ENCODE results near the gene EIF5B. TPM values are rescaled to one million over a fixed set of nuclear protein-coding genes. Genes with fewer than 3 reads are reported as not detected.
A peak's percentile ranks its signal among the peaks of the same experiment; 100 is the strongest.

The EIF5B gene, protein sequence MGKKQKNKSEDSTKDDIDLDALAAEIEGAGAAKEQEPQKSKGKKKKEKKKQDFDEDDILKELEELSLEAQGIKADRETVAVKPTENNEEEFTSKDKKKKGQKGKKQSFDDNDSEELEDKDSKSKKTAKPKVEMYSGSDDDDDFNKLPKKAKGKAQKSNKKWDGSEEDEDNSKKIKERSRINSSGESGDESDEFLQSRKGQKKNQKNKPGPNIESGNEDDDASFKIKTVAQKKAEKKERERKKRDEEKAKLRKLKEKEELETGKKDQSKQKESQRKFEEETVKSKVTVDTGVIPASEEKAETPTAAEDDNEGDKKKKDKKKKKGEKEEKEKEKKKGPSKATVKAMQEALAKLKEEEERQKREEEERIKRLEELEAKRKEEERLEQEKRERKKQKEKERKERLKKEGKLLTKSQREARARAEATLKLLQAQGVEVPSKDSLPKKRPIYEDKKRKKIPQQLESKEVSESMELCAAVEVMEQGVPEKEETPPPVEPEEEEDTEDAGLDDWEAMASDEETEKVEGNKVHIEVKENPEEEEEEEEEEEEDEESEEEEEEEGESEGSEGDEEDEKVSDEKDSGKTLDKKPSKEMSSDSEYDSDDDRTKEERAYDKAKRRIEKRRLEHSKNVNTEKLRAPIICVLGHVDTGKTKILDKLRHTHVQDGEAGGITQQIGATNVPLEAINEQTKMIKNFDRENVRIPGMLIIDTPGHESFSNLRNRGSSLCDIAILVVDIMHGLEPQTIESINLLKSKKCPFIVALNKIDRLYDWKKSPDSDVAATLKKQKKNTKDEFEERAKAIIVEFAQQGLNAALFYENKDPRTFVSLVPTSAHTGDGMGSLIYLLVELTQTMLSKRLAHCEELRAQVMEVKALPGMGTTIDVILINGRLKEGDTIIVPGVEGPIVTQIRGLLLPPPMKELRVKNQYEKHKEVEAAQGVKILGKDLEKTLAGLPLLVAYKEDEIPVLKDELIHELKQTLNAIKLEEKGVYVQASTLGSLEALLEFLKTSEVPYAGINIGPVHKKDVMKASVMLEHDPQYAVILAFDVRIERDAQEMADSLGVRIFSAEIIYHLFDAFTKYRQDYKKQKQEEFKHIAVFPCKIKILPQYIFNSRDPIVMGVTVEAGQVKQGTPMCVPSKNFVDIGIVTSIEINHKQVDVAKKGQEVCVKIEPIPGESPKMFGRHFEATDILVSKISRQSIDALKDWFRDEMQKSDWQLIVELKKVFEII
- total RNA-seq, result 10 to 100 TPM; 35.0 to 36.2 TPM
- polyA plus RNA-seq, result 10 to 100 TPM; 22.9 to 28.3 TPM
- long read RNA-seq, donor 1, partial matches to known transcripts, result 94 of 95 reads
- long read RNA-seq, donor 1, other reads (novel, unspliced or antisense), result 0 of 95 reads
- long read RNA-seq, donor 2, partial matches to known transcripts, result 46 of 48 reads
- long read RNA-seq, donor 2, other reads (novel, unspliced or antisense), result 0 of 48 reads
- long read RNA-seq, donor 3, partial matches to known transcripts, result 77 of 78 reads
- long read RNA-seq, donor 3, other reads (novel, unspliced or antisense), result 0 of 78 reads
- long read RNA-seq, donor 4, partial matches to known transcripts, result 34 of 37 reads
- long read RNA-seq, donor 4, other reads (novel, unspliced or antisense), result 0 of 37 reads
- long read RNA-seq, donor 5, full-length matches to known transcripts, result 5 of 189 reads
- long read RNA-seq, donor 5, partial matches to known transcripts, result 184 of 189 reads
- long read RNA-seq, donor 5, other reads (novel, unspliced or antisense), result 0 of 189 reads

- DNase-seq (peak; percentile 96 to 98 (median 98)), ATAC-seq (ENCODE audit: insufficient read depth, low FRiP score) (peak; percentile 89)
- Histone ChIP-seq H3K9ac (ENCODE audit: insufficient read depth in 1 of 2, low read length in 2 of 2) (peak within 1 kb of the TSS; percentile 76 to 92), H3K36me3 (ENCODE audit: control insufficient read depth in 4 of 4, insufficient read depth in 4 of 4, low read length in 4 of 4) (no peaks in the 10 kb centered on the region), H3K9me3 (ENCODE audit: control insufficient read depth in 4 of 4, insufficient read depth in 3 of 4, low read length in 3 of 4) (no peaks in the 10 kb centered on the region), H3K4me1 (ENCODE audit: control insufficient read depth in 5 of 5, insufficient read depth in 5 of 5, low read length in 5 of 5) (peaks cover 2 to 22% (median 5%) of the 10 kb centered on the region in 5 donors), H3K27me3 (ENCODE audit: control insufficient read depth in 3 of 3, insufficient read depth in 3 of 3, low read length in 2 of 3) (no peaks in the 10 kb centered on the region), H3K4me3 (peak within 1 kb of the TSS; percentile 71), H3K27ac (ENCODE audit: low read depth in 1 of 2, low read length in 1 of 2) (peak within 1 kb of the TSS; percentile 92 to 98)
- 0% methylated on average over 70 to 87 of the region's 87 CpGs for WGBS, 2 donors
- TF ChIP-seq CTCF (IDR thresholded peaks at IDR 0.05; ENCODE audit: control extremely low read depth, extremely low read depth), result peak; percentile 41
Measured at GRCh38 chr2:99337113-99338028, at the start of gene EIF5B. Gene EIF5B, plus strand, starts transcription at chr2:99337389. Its CDS starts 166 bp downstream, at chr2:99337555.

GRCh38 chr2:99297994-99298393 is 39.2 kb upstream of the EIF5B start:
- 85 to 92% methylated on average over 2 of the region's 2 CpGs for WGBS, 2 donors
- Histone ChIP-seq H3K9ac (ENCODE audit: insufficient read depth in 1 of 2, low read length in 2 of 2) (no peak overlapping the region), H3K4me3 (no peak overlapping the region), H3K9me3 (ENCODE audit: control insufficient read depth in 4 of 4, insufficient read depth in 3 of 4, low read length in 3 of 4) (no peaks in the 10 kb centered on the region), H3K27me3 (ENCODE audit: control insufficient read depth in 3 of 3, insufficient read depth in 3 of 3, low read length in 2 of 3) (no peaks in the 10 kb centered on the region), H3K27ac (ENCODE audit: low read depth in 1 of 2, low read length in 1 of 2) (no peak overlapping the region), H3K36me3 (ENCODE audit: control insufficient read depth in 4 of 4, insufficient read depth in 4 of 4, low read length in 4 of 4) (peaks cover 0 to 6% (median 3%) of the 10 kb centered on the region in 4 donors), H3K4me1 (ENCODE audit: control insufficient read depth in 5 of 5, insufficient read depth in 5 of 5, low read length in 5 of 5) (no peaks in the 10 kb centered on the region)
- TF ChIP-seq CTCF (IDR thresholded peaks at IDR 0.05; ENCODE audit: control extremely low read depth, extremely low read depth), result no peak
- DNase-seq (no peak), ATAC-seq (ENCODE audit: insufficient read depth, low FRiP score) (no peak)
